Skeletal muscle tissue (tissue), 4 donors: ENCODE measurements around the gene LIN28A. TPM values are rescaled to one million over a fixed set of nuclear protein-coding genes. Genes with fewer than 3 reads are reported as not detected.

ENCODE experiments used
- H3K27ac ChIP-seq: one replicate; pipeline ENCODE4 v1.7.0; 2013; ENCODE audit warnings: mild to moderate bottlenecking, low read depth, low read length, inconsistent platforms
- H3K27me3 ChIP-seq, 3 donors: one replicate each; pipeline ENCODE4 v1.7.0; 2013; ENCODE audit warnings: low read length in 3 of 3; ENCODE audit not compliant: control insufficient read depth in 3 of 3, insufficient read depth in 3 of 3
- H3K36me3 ChIP-seq, 3 donors: one replicate each; pipeline ENCODE4 v1.7.0; 2013; ENCODE audit warnings: low read length in 3 of 3; ENCODE audit not compliant: control insufficient read depth in 3 of 3, insufficient read depth in 3 of 3
- H3K4me1 ChIP-seq, 3 donors: one replicate each; pipeline ENCODE4 v1.7.0; 2013; ENCODE audit warnings: low read length in 3 of 3, mild to moderate bottlenecking in 3 of 3; ENCODE audit not compliant: control insufficient read depth in 3 of 3, insufficient read depth in 3 of 3
- H3K4me3 ChIP-seq, 3 donors: one replicate each; pipeline ENCODE4 v1.7.0; 2013; ENCODE audit warnings: low read length in 3 of 3
- H3K9ac ChIP-seq, 3 donors: one replicate each; pipeline ENCODE4 v1.7.0; 2013; ENCODE audit warnings: low read length in 3 of 3, mild to moderate bottlenecking in 3 of 3, moderate library complexity in 2 of 3, low read depth in 1 of 3
- H3K9me3 ChIP-seq, 3 donors: one replicate each; pipeline ENCODE4 v1.7.0; 2013; ENCODE audit warnings: low read length in 3 of 3; ENCODE audit not compliant: control insufficient read depth in 3 of 3
- total RNA-seq: library from RNA; depleted of rRNA; stranded (reverse); fragments of >200 nt; gene quantifications from one replicate; pipeline ENCODE4 v1.2.3, GENCODE V29; 2014
- donor health status: Osteomylitis.

The LIN28A gene
- total RNA-seq, 1 donor from 2014 or later = not detected

DNA sequence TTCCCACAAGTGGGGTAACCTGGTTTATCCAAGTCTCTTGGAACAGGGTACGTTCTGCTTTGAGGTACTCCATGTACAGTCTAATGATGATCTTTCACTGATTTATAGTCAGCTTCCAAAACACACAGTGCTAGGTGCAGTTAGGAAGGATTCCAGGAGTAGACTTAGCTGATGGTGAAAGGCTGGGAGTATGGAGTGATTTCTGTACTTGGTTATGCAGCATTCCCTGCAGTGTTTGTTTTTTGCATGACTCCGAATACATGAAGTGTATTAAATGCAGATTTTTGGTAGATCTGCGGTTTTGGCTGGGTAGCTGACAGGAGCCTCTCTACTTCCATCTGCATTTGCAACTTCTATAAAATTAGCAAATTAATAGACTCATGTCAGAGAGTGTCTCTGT is 65.4 kb downstream of the LIN28A start:
- H3K4me1 ChIP-seq = peaks cover 17 to 19% (median 18%) of the 10 kb centered on the region in 3 donors
- H3K9me3 ChIP-seq = no peaks in the 10 kb centered on the region
- no peak overlapping the region for H3K27ac ChIP-seq
- no peaks in the 10 kb centered on the region for H3K27me3 ChIP-seq
- peaks cover 21 to 38% (median 32%) of the 10 kb centered on the region in 3 donors for H3K36me3 ChIP-seq
- no peak overlapping the region for H3K9ac ChIP-seq
- H3K4me3 ChIP-seq = no peak overlapping the region

DNA sequence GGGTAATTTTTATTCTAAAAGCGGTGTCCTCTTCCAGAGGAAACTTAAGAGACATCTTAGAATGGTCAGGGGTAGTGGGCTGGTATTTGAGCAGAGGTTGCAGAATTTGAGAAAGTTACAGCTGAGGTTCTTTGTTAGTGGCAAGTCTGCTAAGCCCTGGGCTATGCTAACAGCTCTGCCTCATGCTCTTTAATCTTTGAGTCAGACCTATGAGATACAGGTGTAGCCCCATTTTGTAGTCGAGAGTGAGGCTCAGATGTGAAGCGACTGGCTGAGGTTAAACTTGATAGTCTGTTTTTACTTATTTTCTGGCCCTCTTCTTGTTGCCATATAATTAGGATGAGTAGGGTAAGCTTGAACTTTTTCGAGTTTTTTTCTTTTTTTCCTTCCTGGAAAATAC is 66.3 kb downstream of the LIN28A start:
- peaks cover 21 to 38% (median 32%) of the 10 kb centered on the region in 3 donors for H3K36me3 ChIP-seq
- no peak overlapping the region for H3K4me3 ChIP-seq
- no peaks in the 10 kb centered on the region for H3K27me3 ChIP-seq
- no peak overlapping the region for H3K27ac ChIP-seq
- H3K9me3 ChIP-seq = no peaks in the 10 kb centered on the region
- peaks cover 8 to 10% (median 8%) of the 10 kb centered on the region in 3 donors for H3K4me1 ChIP-seq
- H3K9ac ChIP-seq = no peak overlapping the region

DNA sequence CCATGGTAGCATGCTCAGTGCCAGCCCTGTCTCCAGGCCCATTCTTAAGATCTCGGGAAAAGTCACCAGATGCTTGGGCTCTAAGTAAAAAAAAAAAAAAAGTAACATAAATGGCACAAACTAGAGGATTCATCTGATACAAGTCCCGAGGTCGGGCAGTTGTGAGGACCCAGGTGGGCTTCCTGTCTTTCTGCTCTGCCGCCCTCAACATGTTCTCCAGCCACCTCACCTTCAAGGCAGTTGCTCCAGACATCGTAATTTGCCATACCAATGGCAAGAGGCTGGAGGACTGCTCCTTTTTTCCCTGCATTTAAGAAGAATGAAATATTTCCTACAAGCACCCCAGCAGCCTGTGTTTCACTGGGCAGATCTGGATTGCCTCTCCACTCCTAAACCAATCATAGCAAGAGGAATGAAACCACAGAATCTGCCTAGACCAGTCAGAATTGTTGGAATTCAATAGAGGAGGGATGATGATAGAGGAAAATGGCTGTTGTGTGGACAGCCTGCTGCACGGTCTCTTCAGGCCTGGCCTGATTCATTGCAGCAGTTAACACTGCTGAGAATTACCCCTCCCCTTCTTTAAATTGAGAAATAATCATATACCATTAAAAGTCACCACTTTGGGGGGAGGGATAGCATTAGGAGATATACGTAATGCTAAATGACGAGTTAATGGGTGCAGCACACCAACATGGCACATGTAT is 67.0 kb downstream of the LIN28A start:
- peaks cover 21 to 38% (median 32%) of the 10 kb centered on the region in 3 donors for H3K36me3 ChIP-seq

DNA sequence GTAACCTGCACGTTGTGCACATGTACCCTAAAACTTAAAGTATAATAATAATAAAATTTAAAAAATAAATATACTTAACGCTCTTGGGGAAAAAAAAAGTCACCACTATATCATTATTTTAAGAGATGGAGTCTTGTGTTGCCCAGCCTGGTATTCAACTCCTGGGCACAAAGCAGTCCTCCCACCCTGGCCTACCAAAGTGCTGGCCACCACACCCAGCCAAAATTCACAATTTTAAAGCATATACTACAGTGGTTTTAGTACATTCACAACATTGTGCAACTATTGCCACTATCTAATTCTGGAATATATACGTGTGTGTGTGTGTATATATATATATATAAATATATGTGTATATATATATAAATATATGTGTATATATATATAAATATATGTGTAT is 67.5 kb downstream of the LIN28A start:
- Histone ChIP-seq H3K36me3 (peaks cover 21 to 38% (median 32%) of the 10 kb centered on the region in 3 donors), H3K4me1 (peaks cover 7 to 9% (median 8%) of the 10 kb centered on the region in 3 donors), H3K9ac (no peak overlapping the region), H3K4me3 (no peak overlapping the region), H3K9me3 (no peaks in the 10 kb centered on the region), H3K27ac (no peak overlapping the region), H3K27me3 (no peaks in the 10 kb centered on the region)

More for the DNA sequence above, 67.0 kb downstream of the LIN28A start:
- Histone ChIP-seq H3K27ac (no peak overlapping the region), H3K4me1 (peaks cover 7 to 9% (median 8%) of the 10 kb centered on the region in 3 donors), H3K4me3 (no peak overlapping the region), H3K9me3 (no peaks in the 10 kb centered on the region), H3K27me3 (no peaks in the 10 kb centered on the region), H3K9ac (no peak overlapping the region)

DNA sequence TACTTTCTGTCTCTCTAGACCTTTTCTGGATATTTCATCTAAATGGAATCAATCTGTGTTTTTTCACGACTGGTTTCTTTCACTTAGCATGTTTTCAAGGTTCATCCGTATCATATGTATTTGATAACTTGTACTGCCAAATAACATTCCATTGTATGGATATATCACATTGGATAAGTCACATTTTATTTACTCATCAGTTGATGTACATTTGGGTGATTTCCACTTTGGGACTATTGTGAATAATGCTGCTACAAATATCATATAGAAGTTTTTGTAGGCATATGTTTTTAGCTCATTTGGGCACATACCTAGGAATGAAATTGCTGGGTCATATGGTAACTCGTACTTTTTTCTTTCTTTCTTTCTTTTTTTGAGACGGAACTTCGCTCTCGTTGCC is 68.4 kb downstream of the LIN28A start:
- Histone ChIP-seq H3K4me1 (peaks cover under 1 to 2% (median under 1%) of the 10 kb centered on the region in 3 donors), H3K36me3 (peaks cover 19 to 31% (median 27%) of the 10 kb centered on the region in 3 donors), H3K9me3 (no peaks in the 10 kb centered on the region), H3K27ac (no peak overlapping the region), H3K9ac (no peak overlapping the region), H3K27me3 (no peaks in the 10 kb centered on the region), H3K4me3 (no peak overlapping the region)

Other genes starting within 250 kb of the LIN28A start
- gene C1orf232, start 241.9 kb upstream of the LIN28A start, total RNA-seq = not detected
- gene ZNF593, start 240.9 kb upstream of the LIN28A start, total RNA-seq = 21.9 TPM
- gene ZNF593OS, start 239.0 kb upstream of the LIN28A start, total RNA-seq = not detected
- not detected for gene CNKSR1, start 233.3 kb upstream of the LIN28A start, total RNA-seq
- gene CATSPER4, start 220.2 kb upstream of the LIN28A start, total RNA-seq = not detected
- gene CEP85, start 176.6 kb upstream of the LIN28A start, total RNA-seq = 25.1 TPM
- gene SH3BGRL3, start 130.7 kb upstream of the LIN28A start, total RNA-seq = 4.2 TPM
- gene UBXN11, start 104.2 kb upstream of the LIN28A start, total RNA-seq = 2.1 TPM
- not detected for gene CD52, start 92.9 kb upstream of the LIN28A start, total RNA-seq
- not detected for gene CRYBG2, start 56.7 kb upstream of the LIN28A start, total RNA-seq
- gene ZNF683, start 38.1 kb upstream of the LIN28A start, total RNA-seq = not detected
- 23.5 TPM for gene DHDDS, start 21.5 kb downstream of the LIN28A start, total RNA-seq
- 362 TPM for gene HMGN2, start 61.6 kb downstream of the LIN28A start, total RNA-seq
- gene RPS6KA1, start 118.9 kb downstream of the LIN28A start, total RNA-seq = 8.9 TPM